Activated CD4-positive, alpha-beta T cell treated with anti-CD3 and anti-CD28 coated beads, Interleukin-2, amount 50 U/mL, for 24 hours (primary cell): ENCODE measurements around the gene HDAC10.

ENCODE experiments used
- DNase-seq, 2 donors: peaks; one replicate each; pipeline ENCODE4 v3.0.0-alpha.2; 2020; ENCODE audit warnings: low read depth in 1 of 2, low spot score in 1 of 2

Gene HDAC10

GRCh38 chr22:50270666-50271394 lies 19.8 kb upstream of the HDAC10 start:
- peak; percentile 30 to 44 for DNase-seq

GRCh38 chr22:50269970-50270665 lies 19.1 kb upstream of the HDAC10 start, which contains the start of gene MAPK11:
Gene MAPK11 (minus strand): TSS chr22:50270380. CDS start chr22:50270292, 88 bp downstream.
- DNase-seq: peak; percentile 40 to 44

- DNase-seq: no peak
Observed at GRCh38 chr22:50269573-50269969, 18.5 kb upstream of the HDAC10 start.

- no peak for DNase-seq
Observed at GRCh38 chr22:50268655-50269113, 17.6 kb upstream of the HDAC10 start.

- peak in 1 of 2 donors; percentile 29 for DNase-seq
Observed at GRCh38 chr22:50267591-50268390, 16.7 kb upstream of the HDAC10 start.

GRCh38 chr22:50266994-50267393 lies 15.9 kb upstream of the HDAC10 start:
- no peak for DNase-seq

GRCh38 chr22:50264946-50265669 lies 14.0 kb upstream of the HDAC10 start:
- no peak for DNase-seq

- no peak for DNase-seq
Observed at GRCh38 chr22:50264104-50264745, 13.2 kb upstream of the HDAC10 start.

- DNase-seq: no peak
Observed at GRCh38 chr22:50262973-50263617, 12.0 kb upstream of the HDAC10 start.

- DNase-seq: no peak
Observed at GRCh38 chr22:50262460-50262911, 11.4 kb upstream of the HDAC10 start.

GRCh38 chr22:50261615-50262459 lies 10.8 kb upstream of the HDAC10 start, which contains the start of gene MAPK12:
Gene MAPK12 (minus strand): TSS chr22:50261683. CDS start chr22:50261509, 174 bp downstream.
- DNase-seq: no peak

- no peak for DNase-seq
Observed at GRCh38 chr22:50260801-50261614, 9.9 kb upstream of the HDAC10 start.

- no peak for DNase-seq
Observed at GRCh38 chr22:50260434-50260800, 9.4 kb upstream of the HDAC10 start.

GRCh38 chr22:50259302-50259701 lies 8.2 kb upstream of the HDAC10 start:
- no peak for DNase-seq

GRCh38 chr22:50258361-50259292 lies 7.6 kb upstream of the HDAC10 start:
- DNase-seq: no peak

- no peak for DNase-seq
Observed at GRCh38 chr22:50257451-50258360, 6.6 kb upstream of the HDAC10 start.
